ENCODE results near the gene DEPDC5. TPM values are rescaled to one million over a fixed set of nuclear protein-coding genes. Genes with fewer than 3 reads are reported as not detected.

The DEPDC5 gene
- total and polyA plus RNA-seq, 10 of the 15 experiments (the other 5 are each of a cell fraction or from before 2014, with no cell fraction given) = 3.0 to 38.9 (median 22.8) TPM

GRCh38 chr22:31881200-31881599 is 127.4 kb downstream of the DEPDC5 start:
- Histone ChIP-seq H3K27me3 (replicated peaks in 1 of 2; ENCODE audit: control insufficient read depth in 2 of 2, insufficient read depth in 2 of 2, low read length in 1 of 2) (no peaks in the 10 kb centered on the region), H3K27ac (ENCODE audit: control insufficient read depth, insufficient read depth) (no peak overlapping the region), H3K4me1 (ENCODE audit: control insufficient read depth, insufficient read depth, low read length) (no peaks in the 10 kb centered on the region), H2AFZ (ENCODE audit: control insufficient read depth, low read depth, low read length) (no peak overlapping the region), H3K36me3 (ENCODE audit: control insufficient read depth in 2 of 2, insufficient read depth in 2 of 2, low read length in 1 of 2) (peaks cover 10 to 26% of the 10 kb centered on the region in 2 experiments; a peak in 3 of 4 replicates), H3K4me2 (ENCODE audit: control insufficient read depth, insufficient read depth) (no peak overlapping the region), H4K20me1 (ENCODE audit: control insufficient read depth, insufficient read depth) (no peaks in the 10 kb centered on the region), H3K79me2 (ENCODE audit: control insufficient read depth, insufficient read depth, low read length) (no peaks in the 10 kb centered on the region), H3K9me3 (replicated peaks; ENCODE audit: control insufficient read depth, insufficient read depth, low read length) (no peaks in the 10 kb centered on the region), H3K4me3 (no peak overlapping the region), H3K9ac (ENCODE audit: control insufficient read depth, insufficient read depth, low read length) (no peak overlapping the region)
- WGBS (ENCODE audit: insufficient coverage, insufficient replicate concordance, low lambda C conversion rate, missing lambda C conversion rate) = 74% methylated on average over 5 of the region's 6 CpGs
- SMC1A ChIA-PET (ENCODE audit: uncharacterized antibody, unreplicated experiment) = no interaction called here
- RAD21 ChIA-PET (ENCODE audit: unreplicated experiment) = no interaction called here
- no TSS peak for BruUV-seq (replicated peaks)
- TF ChIP-seq SKIL (IDR thresholded peaks at IDR 0.05; ENCODE audit: low read depth, poor library complexity, severe bottlenecking) (no peak), ZSCAN29 (IDR thresholded peaks at IDR 0.05) (no peak), CEBPB (IDR thresholded peaks at IDR 0.05; ENCODE audit: borderline replicate concordance in 1 of 2, low read depth in 2 of 2, low read length in 2 of 2) (no peak), BCL11A (IDR thresholded peaks at IDR 0.05; ENCODE audit: low read depth, low read length) (no peak), MEF2A (IDR thresholded peaks at IDR 0.05; ENCODE audit: insufficient read depth, low read depth, low read length) (no peak), HCFC1 (IDR thresholded peaks at IDR 0.05; ENCODE audit: low read length) (no peak), FOXM1 (IDR thresholded peaks at IDR 0.05; ENCODE audit: low read depth, low read length) (no peak), SMARCA5 (IDR thresholded peaks at IDR 0.05) (no peak), STAT3 (IDR thresholded peaks at IDR 0.05; ENCODE audit: low read depth, low read length) (no peak), ATF7 (IDR thresholded peaks at IDR 0.05; ENCODE audit: low read depth) (no peak), TCF12 (IDR thresholded peaks at IDR 0.05; ENCODE audit: low read depth, low read length) (no peak)
- ATAC-seq (no peak), FAIRE-seq (no peak), DNase-seq (ENCODE audit: low read depth, low spot score) (no peak)
- POLR2A ChIA-PET = no interaction called here
- in situ Hi-C loops (cut with MboI) (no loop called here), intact Hi-C loops (cut with micrococcal nuclease; ENCODE audit: unreplicated experiment) (no loop called here)
- CTCF ChIA-PET = no interaction called here
